K562 (cell line): ENCODE data around the gene FANK1. TPM values are rescaled to one million over a fixed set of nuclear protein-coding genes. Genes with fewer than 3 reads are reported as not detected.

Source experiments
- CGGBP1 ChIP-seq: fragments of 250-450 bp; sonication (Bioruptor Pico); IDR thresholded peaks from 2 replicates; pipeline ENCODE4 v1.9.0; 2021; ENCODE audit warnings: mild to moderate bottlenecking
- CTBP1 ChIP-seq: fragments of 450-650 bp; IDR thresholded peaks from 2 replicates; pipeline ENCODE4 v1.6.1; 2016; ENCODE audit warnings: borderline replicate concordance
- ETV1 ChIP-seq: fragments of 450-650 bp; conservative IDR thresholded peaks from 2 replicates; pipeline ENCODE4 v1.6.1; 2016; ENCODE audit warnings: missing genetic modification characterization, control low read depth, low read depth, missing compliant biosample characterization
- FOXO4 ChIP-seq: fragments of 450-650 bp; formaldehyde crosslinking; IDR thresholded peaks from 2 replicates; pipeline ENCODE4 v1.4.0; 2020; ENCODE audit warnings: mild to moderate bottlenecking, moderate library complexity
- GMEB1 ChIP-seq: fragments of 250-450 bp; sonication (Bioruptor Pico); IDR thresholded peaks from 2 replicates; pipeline ENCODE4 v1.4.0; 2020; ENCODE audit warnings: mild to moderate bottlenecking
- ZNF395 ChIP-seq: fragments of 200-800 bp; sonication (Bioruptor generic); IDR thresholded peaks from 2 replicates; pipeline ENCODE4 v1.6.1; 2017; ENCODE audit warnings: missing genetic modification characterization, missing compliant biosample characterization
- ZNF584 ChIP-seq: fragments of 200-800 bp; sonication (Bioruptor generic); IDR thresholded peaks from 2 replicates; pipeline ENCODE4 v1.6.1; 2016; ENCODE audit warnings: low read depth, mild to moderate bottlenecking, missing genetic modification characterization, missing compliant biosample characterization
- ZNF77 ChIP-seq: fragments of 250-450 bp; sonication (Bioruptor Pico); IDR thresholded peaks from 2 replicates; pipeline ENCODE4 v1.5.0; 2020
- polyA plus RNA-seq, 8 experiments: library from polyadenylated mRNA; depleted of rRNA in 4 of 8; stranded (reverse) in 5 of 8; unstranded in 3 of 8; fragments of >200 nt; fragmentation: Nextera tagmentation in 2 of 8; fragmentation: Illumina TruSeq in 1 of 8; extraction: Ambion mirVana in 2 of 8; extraction: Trizol in 1 of 8; gene quantifications; 2 replicates each; pipeline versions ENCODE4 v1.2.1 to v1.2.3, GENCODE V29; 2011 to 2014; ENCODE audit warnings: inconsistent platforms in 1 of 8, missing spikeins in 1 of 8
- total RNA-seq, 7 experiments: library from RNA; depleted of rRNA in 6 of 7; stranded (reverse); fragments of >200 nt in 6 of 7; fragmentation: Illumina TruSeq in 2 of 7; extraction: Trizol in 2 of 7; gene quantifications; 2 replicates each; pipeline versions ENCODE4 v1.2.1 to v1.2.3, GENCODE V29; 2011 to 2021; ENCODE audit warnings: low replicate concordance in 1 of 7

Gene FANK1
- total and polyA plus RNA-seq, 9 of the 15 experiments (the other 6 are each of a cell fraction or from before 2014, with no cell fraction given) = 0.11 to 2.3 (median 0.51) TPM; not detected in 1

- TF ChIP-seq ZNF395 = no peak
- no peak for TF ChIP-seq FOXO4 (CRISPR knock-in tag)
- no peak for TF ChIP-seq CTBP1
- no peak for TF ChIP-seq ETV1 (tag)
- TF ChIP-seq ZNF584 = no peak
- no peak for TF ChIP-seq GMEB1 (CRISPR knock-in tag)
- no peak for TF ChIP-seq ZNF77
- no peak for TF ChIP-seq CGGBP1 (CRISPR knock-in tag)
Observed at GRCh38 chr10:125846894-125847293, 49.5 kb upstream of the FANK1 start (continued).
